Heart left ventricle (tissue), 16 donors: ENCODE results near the gene SGCA. TPM values are rescaled to one million over a fixed set of nuclear protein-coding genes. Genes with fewer than 3 reads are reported as not detected.

Experiments
- ATAC-seq, 4 donors: fragments of 200-7000 bp; cut with Tn5 transposase; one replicate each; pipeline ENCODE4 v1.9.1; 2020 to 2022; ENCODE audit warnings: moderate library complexity in 4 of 4, mild to moderate bottlenecking in 3 of 4, moderate number of reproducible peaks in 1 of 4
- DNase-seq, 5 donors: peaks; one replicate each; pipeline ENCODE4 v3.0.0-alpha.2; 2020
- H3K27ac ChIP-seq, 12 donors: fragments of 200-600 bp; sonication (generic) in 4 of 12; one replicate each; pipeline versions ENCODE4 v1.5.0 to v1.8.0; 2016 to 2022; ENCODE audit warnings: mild to moderate bottlenecking in 2 of 12
- H3K27me3 ChIP-seq, 9 donors: fragments of 200-600 bp; sonication (generic) in 2 of 9; one replicate each; pipeline versions ENCODE4 v1.5.1 to v1.8.0; 2016 to 2022; ENCODE audit warnings: mild to moderate bottlenecking in 3 of 9
- H3K36me3 ChIP-seq, 9 donors: fragments of 200-600 bp; sonication (generic) in 2 of 9; one replicate each; pipeline versions ENCODE4 v1.5.0 to v1.8.0; 2018 to 2022; ENCODE audit warnings: mild to moderate bottlenecking in 2 of 9
- H3K4me1 ChIP-seq, 12 donors: fragments of 200-600 bp; sonication (generic) in 4 of 12; one replicate each; pipeline versions ENCODE4 v1.5.0 to v1.8.0; 2016 to 2022; ENCODE audit warnings: mild to moderate bottlenecking in 3 of 12
- H3K4me3 ChIP-seq, 12 donors: fragments of 200-600 bp; sonication (generic) in 4 of 12; one replicate each; pipeline versions ENCODE4 v1.5.0 to v1.8.0; 2017 to 2022; ENCODE audit warnings: mild to moderate bottlenecking in 9 of 12, moderate library complexity in 4 of 12
- H3K9me3 ChIP-seq, 12 donors: fragments of 200-600 bp; sonication (generic) in 4 of 12; one replicate each; pipeline versions ENCODE4 v1.5.0 to v1.8.0; 2016 to 2022; ENCODE audit warnings: mild to moderate bottlenecking in 1 of 12
- CTCF ChIP-seq, 12 donors: fragments of 200-600 bp; sonication (generic) in 4 of 12; IDR thresholded peaks; one replicate each; pipeline versions ENCODE4 v1.5.0 to v1.8.0; 2018 to 2022; ENCODE audit warnings: antibody characterized with exemption in 12 of 12, mild to moderate bottlenecking in 5 of 12
- POLR2A ChIP-seq, 2 donors: fragments of 450-650 bp; IDR thresholded peaks; one replicate each; pipeline ENCODE4 v1.6.1; 2017; ENCODE audit warnings: antibody characterized with exemption in 2 of 2, mild to moderate bottlenecking in 2 of 2, moderate library complexity in 2 of 2
- whole genome bisulfite sequencing, 4 donors: extraction: QIAGEN DNeasy Blood & Tissue Kit in 2 of 4; methylation state at CpG; one replicate each; pipeline versions ENCODE4 v1.1.5 to v1.1.7; 2013 to 2018; 5-methylcytosine and 5-hydroxymethylcytosine counted together
- intact Hi-C, 10 donors: fragments of 100-400 bp; cut with DNase I; formaldehyde crosslinking; loops; one replicate each; pipeline versions ENCODE4 v1.11.1 to v1.14.2; 2022
- polyA plus RNA-seq, 2 donors: library from polyadenylated mRNA; stranded (reverse); fragments of 200-250 nt; gene quantifications; one replicate each; pipeline ENCODE4 v1.2.3, GENCODE V29; 2013
- total RNA-seq, 9 donors: library from RNA; depleted of rRNA in 2 of 9; stranded (reverse); fragments of >200 nt in 2 of 9; fragmentation: NEBNext Ultra II Directional in 3 of 9; extraction: Animal tissue kit (Norgen Biotek cat#: 25700) in 3 of 9; gene quantifications; one replicate each; pipeline versions ENCODE4 v1.1.0 to v1.2.4, GENCODE V29; 2016 to 2023
- donor health status: ischemic (EF 13 %, LVEDD 7.1; RV severe dilation, severe dysfunction).
- donor health status: healthy with polysubstance abuse.
- donor health status: DM: no; HTN: yes; CAD: no.
- donor health status: DM: no; HTN: no; CAD: no.
- donor health status: ischemic (EF 25% LVEDD 6.9; RV normal size, moderate dysfunction).
- donor health status: ischemic (EF 25% LVEDD 5.7; RV mildly dilated, moderate dysfunction).
- donor health status: healthy.
- donor health status: DM: yes; HTN: yes; CAD: no.
- donor health status: ischemic (EF 35%, LVEDD 5.7; RV mildly dilated, moderate dysfunction).
- donor health status: nonischemic (EF 11% LVEDD 7.7; RV severe dilation, severe dysfunction).
- donor health status: DM: yes; HTN: yes; CAD: no.
- donor health status: PGD.
- donor health status: ischemic (EF 29% LVEDD 5.4; RV normal size, mild dysfunction).
- donor health status: nonischemic (EF 23%, LVEDD 6.1; RV moderate dilation, normal function).

Gene SGCA
- total and polyA plus RNA-seq, 11 donors = 96.5 to 225 (median 151) TPM

GRCh38 chr17:50172936-50173334 lies 7.1 kb downstream of the SGCA start:
- intact Hi-C loops = loop anchor here in 1 of 10 donors (2.0 kb wide), 1 partner anchor 124 kb away; no protein-coding TSS in a partner anchor
- WGBS, 4 donors = 60 to 68% (median 62%) methylated on average over 6 of the region's 6 CpGs

GRCh38 chr17:50173335-50173941 lies 7.6 kb downstream of the SGCA start:
- H3K36me3 ChIP-seq = peaks cover 0 to 9% (median 3%) of the 10 kb centered on the region in 9 donors
- no peak for TF ChIP-seq POLR2A (IDR thresholded peaks at IDR 0.05)
- intact Hi-C loops = loop anchor here in 1 of 10 donors (2.0 kb wide), 1 partner anchor 123 kb away; no protein-coding TSS in a partner anchor
- no peak overlapping the region for H3K4me3 ChIP-seq
- peak; percentile 52 to 66 (median 61) for DNase-seq
- peak overlapping the region in 11 of 12 donors; percentile 49 to 84 (median 66) for H3K27ac ChIP-seq
- H3K4me1 ChIP-seq = peaks cover 0 to 87% (median 42%) of the 10 kb centered on the region in 12 donors
- 28 to 45% (median 42%) methylated on average over 10 of the region's 10 CpGs for WGBS, 4 donors
- H3K9me3 ChIP-seq = no peaks in the 10 kb centered on the region
- ATAC-seq = peak in 2 of 4 donors; percentile 15 to 25
- H3K27me3 ChIP-seq = no peaks in the 10 kb centered on the region

More at GRCh38 chr17:50172936-50173334, 7.1 kb downstream of the SGCA start:
- TF ChIP-seq CTCF (IDR thresholded peaks at IDR 0.05) (no peak), POLR2A (IDR thresholded peaks at IDR 0.05) (no peak)
- H3K36me3 ChIP-seq = peaks cover 0 to 9% (median 3%) of the 10 kb centered on the region in 9 donors
- peak overlapping the region in 11 of 12 donors; percentile 49 to 84 (median 66) for H3K27ac ChIP-seq
- DNase-seq (no peak), ATAC-seq (no peak)
- H3K9me3 ChIP-seq = no peaks in the 10 kb centered on the region
- peaks cover 0 to 87% (median 40%) of the 10 kb centered on the region in 12 donors for H3K4me1 ChIP-seq
- H3K27me3 ChIP-seq = no peaks in the 10 kb centered on the region
- no peak overlapping the region for H3K4me3 ChIP-seq

GRCh38 chr17:50174444-50174843 lies 8.6 kb downstream of the SGCA start:
- DNase-seq (peak in 3 of 5 donors; percentile 10 to 47 (median 15)), ATAC-seq (no peak)
- Histone ChIP-seq H3K27ac (peak overlapping the region in 7 of 12 donors; percentile 16 to 84 (median 77)), H3K27me3 (no peaks in the 10 kb centered on the region), H3K4me1 (peaks cover 0 to 85% (median 46%) of the 10 kb centered on the region in 12 donors), H3K9me3 (no peaks in the 10 kb centered on the region), H3K4me3 (no peak overlapping the region), H3K36me3 (peaks cover 0 to 9% (median 0%) of the 10 kb centered on the region in 9 donors)
- 77 to 82% (median 78%) methylated on average over 6 of the region's 6 CpGs for WGBS, 4 donors
- TF ChIP-seq CTCF (IDR thresholded peaks at IDR 0.05) = no peak
- TF ChIP-seq POLR2A (IDR thresholded peaks at IDR 0.05) = no peak
- intact Hi-C loops = no loop called here

GRCh38 chr17:50175035-50175807 lies 9.4 kb downstream of the SGCA start:
- TF ChIP-seq POLR2A (IDR thresholded peaks at IDR 0.05) (no peak), CTCF (IDR thresholded peaks at IDR 0.05) (no peak)
- Histone ChIP-seq H3K4me1 (peaks cover 0 to 85% (median 46%) of the 10 kb centered on the region in 12 donors), H3K4me3 (no peak overlapping the region), H3K36me3 (peaks cover 0 to 6% (median 0%) of the 10 kb centered on the region in 9 donors), H3K27me3 (no peaks in the 10 kb centered on the region), H3K9me3 (no peaks in the 10 kb centered on the region), H3K27ac (peak overlapping the region in 9 of 12 donors; percentile 7 to 95 (median 83))
- 86 to 94% (median 91%) methylated on average over 16 of the region's 16 CpGs for WGBS, 4 donors
- ATAC-seq (no peak), DNase-seq (peak in 3 of 5 donors; percentile 22 to 56 (median 45))
- intact Hi-C loops = loop anchor here in 2 of 10 donors (5.0 kb wide), 2 partner anchors 63 to 73 kb away; no protein-coding TSS in a partner anchor
